ENCODE results near the gene PRLR. TPM values are rescaled to one million over a fixed set of nuclear protein-coding genes. Genes with fewer than 3 reads are reported as not detected.

Gene PRLR
- total RNA-seq, 3 donors from 2014 or later (not counting 1 experiment from before 2014, with no cell fraction given), result 0.05 to 0.16 (median 0.09) TPM

GRCh38 chr5:35135239-35135700, 95.0 kb downstream of the PRLR start:
- Mint-ChIP-seq H3K27ac (no peak overlapping the region), H3K27me3 (ENCODE audit: low read depth in 2 of 2) (no peaks in the 10 kb centered on the region), H3K9me3 (peaks cover 0 to 2% of the 10 kb centered on the region in 2 donors), H3K4me3 (no peak overlapping the region), H3K4me1 (no peaks in the 10 kb centered on the region), H3K36me3 (no peaks in the 10 kb centered on the region)
- no peaks in the 10 kb centered on the region for H3K36me3 ChIP-seq (ENCODE audit: control insufficient read depth, insufficient read depth, low read length)
- intact Hi-C loops (cut with micrococcal nuclease), result no loop called here
- DNase-seq (no peak), ATAC-seq (no peak)
- no peaks in the 10 kb centered on the region for H3K9me3 ChIP-seq (ENCODE audit: control insufficient read depth, insufficient read depth, low read length)
- WGBS (ENCODE audit: insufficient coverage), result 94% methylated on average over 9 of the region's 9 CpGs
- H3K27ac ChIP-seq (ENCODE audit: low read length), result no peak overlapping the region
- TF ChIP-seq CTCF (IDR thresholded peaks at IDR 0.05), result no peak
- H3K4me3 ChIP-seq (ENCODE audit: low read length), result no peak overlapping the region
- no peaks in the 10 kb centered on the region for H3K4me1 ChIP-seq (ENCODE audit: control insufficient read depth, insufficient read depth, low read length)
- no peaks in the 10 kb centered on the region for H3K27me3 ChIP-seq (ENCODE audit: control insufficient read depth, insufficient read depth, low read length)

GRCh38 chr5:35134278-35135030, 95.8 kb downstream of the PRLR start:
- no peaks in the 10 kb centered on the region for H3K27me3 Mint-ChIP-seq (ENCODE audit: low read depth in 2 of 2)
- H3K9me3 ChIP-seq (ENCODE audit: control insufficient read depth, insufficient read depth, low read length), result no peaks in the 10 kb centered on the region
- no peaks in the 10 kb centered on the region for H3K4me1 Mint-ChIP-seq
- H3K27me3 ChIP-seq (ENCODE audit: control insufficient read depth, insufficient read depth, low read length), result no peaks in the 10 kb centered on the region
- no peak for DNase-seq
- no peak overlapping the region for H3K4me3 Mint-ChIP-seq
- no peaks in the 10 kb centered on the region for H3K36me3 ChIP-seq (ENCODE audit: control insufficient read depth, insufficient read depth, low read length)
- TF ChIP-seq CTCF (IDR thresholded peaks at IDR 0.05), result no peak
- H3K27ac ChIP-seq (ENCODE audit: low read length), result no peak overlapping the region
- H3K4me3 ChIP-seq (ENCODE audit: low read length), result no peak overlapping the region
- peaks cover 0 to 2% of the 10 kb centered on the region in 2 donors for H3K9me3 Mint-ChIP-seq
- H3K4me1 ChIP-seq (ENCODE audit: control insufficient read depth, insufficient read depth, low read length), result no peaks in the 10 kb centered on the region
- 89% methylated on average over 8 of the region's 9 CpGs for WGBS (ENCODE audit: insufficient coverage)
- intact Hi-C loops (cut with micrococcal nuclease), result no loop called here
- no peaks in the 10 kb centered on the region for H3K36me3 Mint-ChIP-seq
- no peak overlapping the region for H3K27ac Mint-ChIP-seq
- ATAC-seq, result no peak

- 98% methylated on average over 2 of the region's 2 CpGs for WGBS (ENCODE audit: insufficient coverage)
- no peaks in the 10 kb centered on the region for H3K9me3 ChIP-seq (ENCODE audit: control insufficient read depth, insufficient read depth, low read length)
- no peak overlapping the region for H3K4me3 Mint-ChIP-seq
- peaks cover 0 to 2% of the 10 kb centered on the region in 2 donors for H3K9me3 Mint-ChIP-seq
- TF ChIP-seq CTCF (IDR thresholded peaks at IDR 0.05), result no peak
- H3K4me3 ChIP-seq (ENCODE audit: low read length), result no peak overlapping the region
- H3K36me3 ChIP-seq (ENCODE audit: control insufficient read depth, insufficient read depth, low read length), result no peaks in the 10 kb centered on the region
- ATAC-seq, result no peak
- H3K27ac ChIP-seq (ENCODE audit: low read length), result no peak overlapping the region
- intact Hi-C loops (cut with micrococcal nuclease), result no loop called here
- no peak for DNase-seq
- H3K36me3 Mint-ChIP-seq, result no peaks in the 10 kb centered on the region
- no peaks in the 10 kb centered on the region for H3K4me1 ChIP-seq (ENCODE audit: control insufficient read depth, insufficient read depth, low read length)
- H3K27me3 Mint-ChIP-seq (ENCODE audit: low read depth in 2 of 2), result no peaks in the 10 kb centered on the region
- H3K27ac Mint-ChIP-seq, result no peak overlapping the region
- H3K27me3 ChIP-seq (ENCODE audit: control insufficient read depth, insufficient read depth, low read length), result no peaks in the 10 kb centered on the region
- no peaks in the 10 kb centered on the region for H3K4me1 Mint-ChIP-seq
These were observed 97.1 kb downstream of the PRLR start for GRCh38 chr5:35133186-35133585.

- Mint-ChIP-seq H3K27ac (no peak overlapping the region), H3K4me1 (no peaks in the 10 kb centered on the region), H3K9me3 (no peaks in the 10 kb centered on the region), H3K36me3 (no peaks in the 10 kb centered on the region), H3K27me3 (ENCODE audit: low read depth in 2 of 2) (no peaks in the 10 kb centered on the region), H3K4me3 (no peak overlapping the region)
- no peaks in the 10 kb centered on the region for H3K27me3 ChIP-seq (ENCODE audit: control insufficient read depth, insufficient read depth, low read length)
- ATAC-seq (no peak), DNase-seq (no peak)
- H3K36me3 ChIP-seq (ENCODE audit: control insufficient read depth, insufficient read depth, low read length), result no peaks in the 10 kb centered on the region
- intact Hi-C loops (cut with micrococcal nuclease), result no loop called here
- H3K4me1 ChIP-seq (ENCODE audit: control insufficient read depth, insufficient read depth, low read length), result no peaks in the 10 kb centered on the region
- no peak for TF ChIP-seq CTCF (IDR thresholded peaks at IDR 0.05)
- no peak overlapping the region for H3K4me3 ChIP-seq (ENCODE audit: low read length)
- H3K9me3 ChIP-seq (ENCODE audit: control insufficient read depth, insufficient read depth, low read length), result no peaks in the 10 kb centered on the region
- H3K27ac ChIP-seq (ENCODE audit: low read length), result no peak overlapping the region
These were observed 98.6 kb downstream of the PRLR start for GRCh38 chr5:35131723-35132122.

All from natural killer cell (primary cell).